HG02840 (cell line): ENCODE results near the gene LMTK2.

Source experiments
- ATAC-seq: cut with Tn5 transposase; IDR thresholded peaks from one replicate; pipeline ENCODE4 v1.9.1; 2021; ENCODE audit warnings: mild to moderate bottlenecking, moderate library complexity, moderate number of reproducible peaks; ENCODE audit not compliant: unreplicated experiment, low FRiP score

LMTK2 gene

DNA sequence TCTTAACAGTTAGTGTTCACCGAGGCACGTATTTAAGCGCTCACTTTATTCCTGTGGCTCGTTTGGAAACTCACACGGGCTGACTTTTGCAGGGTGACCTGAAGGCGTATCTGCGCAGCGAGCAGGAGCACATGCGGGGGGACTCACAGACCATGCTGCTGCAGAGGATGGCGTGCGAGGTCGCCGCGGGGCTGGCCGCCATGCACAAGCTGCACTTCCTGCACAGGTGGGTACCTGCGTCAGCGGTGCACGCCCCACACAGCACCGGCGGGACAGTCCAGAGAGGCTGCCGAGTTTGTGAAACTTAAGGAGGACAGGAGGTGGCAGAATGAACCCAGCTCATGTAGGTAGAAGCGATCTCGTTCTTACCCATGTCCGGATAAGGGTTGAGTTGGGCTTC lies 64.8 kb downstream of the LMTK2 start:
- ATAC-seq: no peak

DNA sequence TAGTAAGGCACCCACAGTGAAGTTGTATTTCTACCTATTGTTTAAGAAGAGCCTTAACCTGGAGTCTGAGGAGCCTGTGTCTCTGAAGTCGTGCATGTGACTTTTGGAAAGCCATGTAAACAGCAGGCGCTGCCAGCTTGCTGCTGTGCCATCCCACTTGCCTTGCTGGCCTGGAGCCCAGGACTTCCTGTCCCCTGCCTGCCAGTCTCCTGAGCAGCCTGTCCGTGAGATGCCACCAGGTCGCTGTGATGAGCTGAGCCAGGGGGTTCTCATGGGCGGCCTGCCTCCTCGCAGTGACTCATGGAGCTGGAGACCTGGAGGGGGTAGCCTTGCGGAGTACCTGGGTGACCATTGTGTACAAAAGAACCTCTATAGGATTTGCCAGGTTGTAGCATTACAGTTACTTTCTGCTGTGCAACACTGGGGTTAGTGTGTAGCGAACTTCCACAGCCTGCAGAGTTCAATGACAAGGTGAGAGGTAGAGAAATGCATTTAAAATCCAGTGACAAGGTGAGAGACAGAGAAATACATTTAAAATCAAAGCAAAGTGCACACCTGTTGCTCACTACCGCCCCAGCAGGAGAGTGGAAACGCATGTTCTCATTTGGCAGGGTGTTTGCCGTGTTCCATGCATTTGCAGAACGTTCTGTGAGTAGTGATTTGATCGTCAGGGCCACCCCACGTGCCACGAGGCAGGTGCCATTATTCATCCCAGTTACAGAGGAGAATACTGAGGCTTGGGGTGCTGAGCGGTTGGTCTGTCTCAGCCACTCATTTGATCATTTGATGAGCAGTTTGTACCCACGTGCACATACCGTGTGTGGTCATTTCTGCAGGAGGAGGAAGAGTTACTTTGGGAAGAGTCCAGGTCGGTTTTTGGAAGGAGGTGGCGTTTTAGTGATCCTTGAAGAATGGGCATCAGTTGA lies 67.9 kb downstream of the LMTK2 start:
- no peak for ATAC-seq

DNA sequence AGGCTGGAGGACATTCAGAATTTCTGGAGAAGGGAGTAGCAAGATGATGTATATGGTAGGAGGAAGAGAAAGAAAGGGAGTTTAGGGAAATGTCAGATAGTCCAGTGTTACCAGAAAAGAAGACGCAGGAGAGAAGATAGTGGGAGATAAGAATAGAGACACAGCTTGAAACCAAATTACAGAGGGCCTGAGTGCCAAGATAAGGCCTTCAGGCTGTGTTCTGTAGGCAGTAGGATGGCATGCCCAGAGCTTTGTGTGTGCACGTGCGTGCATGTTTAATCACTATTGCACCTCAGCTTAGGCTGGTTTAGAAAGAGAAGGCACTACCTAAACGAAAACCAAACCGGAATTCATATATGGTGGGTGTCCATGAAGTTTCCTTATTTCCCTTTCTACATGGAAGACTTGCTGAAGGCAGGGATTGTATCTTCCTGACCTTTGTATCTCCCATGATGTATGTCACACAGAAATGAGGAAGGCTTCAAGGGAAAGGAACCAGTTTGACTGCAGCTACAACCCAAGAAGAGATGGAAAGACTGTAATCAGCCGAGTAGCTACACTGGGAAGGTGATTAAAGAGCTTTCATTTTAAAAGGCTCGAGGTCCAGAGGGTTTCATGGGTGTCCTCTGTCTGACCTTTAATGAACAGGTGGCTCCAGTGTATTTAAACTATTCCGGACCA lies 68.7 kb downstream of the LMTK2 start:
- no peak for ATAC-seq

DNA sequence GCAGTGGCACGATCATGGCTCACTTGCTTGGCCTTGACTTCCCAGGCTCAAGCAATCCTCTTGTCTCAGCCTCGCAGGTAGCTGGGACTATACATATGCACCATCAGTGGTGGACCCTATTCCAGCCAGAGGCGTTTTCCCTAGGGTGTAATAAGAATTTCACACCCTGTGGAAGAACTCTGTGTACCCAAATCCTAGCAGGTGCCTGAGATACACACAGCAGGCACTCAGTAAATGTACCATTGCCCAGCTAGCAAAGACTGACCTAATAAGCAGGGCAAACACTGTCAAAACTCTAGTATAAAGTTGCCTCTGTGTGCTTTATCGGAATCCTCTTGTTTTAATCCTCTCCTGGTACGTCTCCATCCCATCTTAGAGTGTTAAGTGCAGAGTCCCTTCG lies 70.9 kb downstream of the LMTK2 start:
- ATAC-seq: no peak

DNA sequence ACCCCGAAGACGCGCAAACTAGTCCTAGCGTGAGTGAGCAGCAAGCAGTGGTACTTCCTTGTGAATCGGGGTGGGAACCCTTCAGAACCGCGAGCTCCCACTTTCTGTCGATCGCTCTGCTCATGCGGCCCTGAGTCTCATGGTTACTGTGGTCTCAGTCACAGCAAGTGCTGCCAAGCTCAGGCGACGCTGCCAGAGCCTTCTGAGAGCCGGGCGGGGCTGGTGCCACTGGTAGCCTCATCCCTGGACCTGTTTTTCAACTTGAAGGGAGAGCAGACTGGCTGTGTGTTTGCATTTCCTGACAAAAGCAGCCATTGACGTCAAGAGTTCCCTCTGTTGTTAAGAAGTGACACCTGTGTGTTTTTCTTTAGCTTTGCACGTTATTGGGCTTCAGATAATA lies 71.7 kb downstream of the LMTK2 start:
- ATAC-seq: no peak

DNA sequence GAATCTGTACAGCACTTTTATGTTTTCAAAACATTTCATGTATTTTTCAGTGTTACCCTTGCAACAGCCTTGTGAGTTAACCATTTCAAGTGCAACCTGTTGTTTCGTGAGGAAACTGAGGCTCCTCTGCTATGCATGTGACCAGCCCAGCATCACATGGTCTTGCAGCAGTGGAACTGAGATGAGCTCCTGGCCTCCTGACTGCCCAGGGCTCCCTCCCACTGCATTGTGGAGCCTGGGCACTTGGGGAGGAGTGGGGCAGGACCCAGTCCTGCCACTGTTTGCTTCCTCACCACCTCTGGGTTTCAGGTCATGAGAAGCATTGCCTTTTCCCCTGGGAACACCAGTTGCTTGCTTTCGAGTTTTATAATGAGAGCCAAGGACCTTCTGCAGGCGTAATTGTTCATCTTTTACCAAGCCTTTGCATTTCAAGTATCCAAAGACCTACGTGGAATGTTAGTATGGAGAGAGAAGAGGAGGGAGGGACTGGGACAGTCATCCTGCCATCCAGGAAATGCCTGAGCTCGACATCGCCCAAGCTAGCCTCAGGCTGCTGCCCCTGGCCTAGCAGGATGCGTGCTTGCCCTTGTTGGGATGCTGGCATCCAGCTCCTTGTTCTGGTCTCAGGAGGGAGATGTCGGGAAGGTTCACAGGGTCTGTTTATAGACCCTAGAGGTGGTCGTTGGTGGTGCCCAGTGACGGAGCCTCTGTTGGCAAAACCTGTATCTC lies 72.3 kb downstream of the LMTK2 start:
- no peak for ATAC-seq

DNA sequence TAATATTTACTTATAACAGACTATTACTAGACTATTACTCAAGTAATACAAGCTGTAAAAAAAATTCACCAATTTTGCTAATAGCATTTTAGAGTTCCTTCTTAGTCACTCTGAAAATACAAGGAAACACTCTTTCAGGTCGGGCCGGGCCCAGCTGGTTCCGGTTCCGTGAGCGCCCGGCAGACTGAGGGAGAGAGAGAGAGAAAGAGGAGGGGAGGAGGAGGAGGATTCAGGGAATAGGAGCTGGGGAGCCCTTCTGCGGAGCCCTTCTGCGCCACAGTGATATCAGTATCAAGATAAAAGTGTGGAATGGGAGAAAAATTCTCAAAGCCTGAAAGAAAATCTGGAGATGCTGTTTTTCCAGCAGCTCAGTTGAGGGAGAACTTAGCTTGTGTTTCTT lies 74.1 kb downstream of the LMTK2 start:
- no peak for ATAC-seq

DNA sequence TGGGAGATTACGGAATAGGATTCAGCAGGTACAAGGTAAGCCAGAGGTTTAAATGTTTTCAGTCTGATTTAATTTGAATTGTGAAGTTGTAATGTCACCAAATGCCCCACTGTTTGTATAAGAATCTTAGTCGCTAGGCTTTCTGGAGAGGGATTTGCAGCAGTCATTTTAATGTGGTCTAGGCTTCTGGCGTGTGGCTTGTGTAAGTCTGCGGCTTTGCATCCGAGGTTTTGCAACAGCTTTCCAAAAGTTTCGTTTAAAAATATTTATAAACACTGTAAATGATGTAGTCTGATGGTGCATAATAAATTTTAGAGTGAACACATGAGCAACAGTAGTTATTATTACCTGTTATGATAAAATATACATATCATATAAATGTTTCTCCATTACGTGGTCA lies 78.4 kb downstream of the LMTK2 start:
- no peak for ATAC-seq

DNA sequence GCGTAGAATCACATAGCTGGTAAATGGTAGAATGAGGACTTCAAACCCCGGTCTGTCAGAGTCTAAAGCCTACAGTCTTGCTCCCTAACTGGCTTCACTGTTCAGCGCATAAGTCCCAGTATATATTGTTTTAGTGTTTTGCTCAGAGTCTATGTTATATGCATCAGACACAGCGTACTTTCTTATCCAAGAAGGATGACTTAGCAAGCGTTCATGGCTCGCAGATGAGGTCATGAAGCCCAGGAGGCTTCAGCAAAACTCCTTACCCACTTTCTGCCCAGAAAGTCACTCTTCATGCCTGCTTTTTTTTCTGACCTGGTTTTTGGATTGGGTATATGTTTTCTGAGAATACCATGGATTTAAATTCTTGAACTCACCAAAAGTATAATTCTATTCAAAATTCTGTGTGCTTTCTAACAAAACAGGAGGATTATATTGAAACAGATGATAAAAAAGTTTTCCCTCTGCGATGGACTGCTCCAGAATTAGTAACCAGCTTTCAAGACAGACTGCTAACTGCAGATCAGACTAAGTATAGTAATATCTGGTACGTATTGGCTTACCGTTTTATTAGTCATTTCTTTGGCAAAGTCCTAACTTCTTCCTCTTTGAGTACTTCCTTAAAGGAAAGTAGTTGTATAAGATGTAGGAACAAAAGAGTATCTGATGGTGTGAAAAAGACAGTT lies 79.9 kb downstream of the LMTK2 start:
- no peak for ATAC-seq

DNA sequence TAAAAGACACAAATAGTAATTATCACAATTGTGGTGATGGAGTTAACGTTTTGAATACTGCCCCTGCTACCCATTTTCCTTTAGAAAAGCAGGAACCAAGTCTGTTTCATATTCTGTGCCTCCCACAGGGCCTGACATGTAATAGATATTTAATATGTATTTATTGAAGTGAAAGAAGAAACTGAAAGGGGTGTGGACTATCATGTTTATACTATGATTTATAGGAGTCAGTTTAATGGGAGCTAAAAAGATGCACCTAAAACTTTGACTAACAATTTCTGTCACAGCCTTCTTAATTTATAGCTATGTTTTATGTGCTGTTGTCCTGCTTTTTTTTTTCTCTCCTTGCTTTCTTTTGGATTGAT lies 80.5 kb downstream of the LMTK2 start:
- no peak for ATAC-seq

DNA sequence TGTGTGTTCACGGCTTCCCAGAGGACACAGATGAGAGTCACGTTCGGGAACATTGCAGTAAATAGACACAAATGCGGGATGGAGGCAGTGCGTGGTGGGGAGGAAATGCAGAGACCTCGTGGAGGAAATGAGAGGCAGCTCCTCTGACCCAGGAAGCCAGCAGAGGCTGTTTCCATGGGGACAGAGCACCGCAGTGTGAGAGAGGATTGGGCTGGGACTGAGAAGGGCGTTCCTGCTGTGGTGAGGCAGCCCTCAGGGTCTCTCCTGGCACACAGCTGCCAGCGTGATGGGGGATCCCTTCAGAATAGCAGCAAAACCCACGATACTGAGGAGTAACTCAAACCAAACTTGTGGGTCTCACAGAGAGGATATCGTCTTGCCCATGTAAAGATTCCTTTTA lies 82.9 kb downstream of the LMTK2 start:
- no peak for ATAC-seq

DNA sequence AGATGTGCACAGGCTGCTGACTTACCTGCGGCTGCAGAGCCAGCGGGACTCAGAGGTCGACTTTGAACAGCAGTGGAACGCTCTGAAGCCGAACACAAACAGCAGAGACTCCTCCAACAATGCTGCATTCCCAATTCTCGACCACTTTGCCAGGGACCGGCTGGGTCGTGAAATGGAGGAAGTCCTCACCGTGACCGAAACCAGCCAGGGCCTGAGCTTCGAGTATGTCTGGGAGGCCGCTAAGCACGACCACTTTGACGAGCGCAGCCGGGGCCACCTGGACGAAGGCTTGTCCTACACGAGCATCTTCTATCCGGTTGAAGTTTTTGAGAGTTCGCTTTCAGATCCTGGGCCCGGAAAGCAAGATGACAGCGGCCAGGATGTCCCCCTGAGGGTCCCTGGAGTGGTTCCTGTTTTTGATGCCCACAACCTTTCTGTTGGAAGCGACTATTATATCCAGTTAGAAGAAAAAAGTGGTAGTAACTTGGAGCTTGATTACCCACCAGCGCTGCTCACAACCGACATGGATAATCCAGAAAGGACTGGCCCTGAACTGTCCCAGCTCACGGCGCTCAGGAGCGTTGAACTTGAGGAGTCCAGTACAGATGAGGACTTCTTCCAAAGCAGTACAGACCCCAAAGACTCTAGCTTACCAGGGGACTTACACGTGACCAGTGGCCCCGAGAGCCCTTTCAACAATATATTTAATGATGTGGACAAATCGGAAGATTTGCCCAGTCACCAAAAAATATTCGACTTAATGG lies 85.2 kb downstream of the LMTK2 start:
- ATAC-seq: no peak

DNA sequence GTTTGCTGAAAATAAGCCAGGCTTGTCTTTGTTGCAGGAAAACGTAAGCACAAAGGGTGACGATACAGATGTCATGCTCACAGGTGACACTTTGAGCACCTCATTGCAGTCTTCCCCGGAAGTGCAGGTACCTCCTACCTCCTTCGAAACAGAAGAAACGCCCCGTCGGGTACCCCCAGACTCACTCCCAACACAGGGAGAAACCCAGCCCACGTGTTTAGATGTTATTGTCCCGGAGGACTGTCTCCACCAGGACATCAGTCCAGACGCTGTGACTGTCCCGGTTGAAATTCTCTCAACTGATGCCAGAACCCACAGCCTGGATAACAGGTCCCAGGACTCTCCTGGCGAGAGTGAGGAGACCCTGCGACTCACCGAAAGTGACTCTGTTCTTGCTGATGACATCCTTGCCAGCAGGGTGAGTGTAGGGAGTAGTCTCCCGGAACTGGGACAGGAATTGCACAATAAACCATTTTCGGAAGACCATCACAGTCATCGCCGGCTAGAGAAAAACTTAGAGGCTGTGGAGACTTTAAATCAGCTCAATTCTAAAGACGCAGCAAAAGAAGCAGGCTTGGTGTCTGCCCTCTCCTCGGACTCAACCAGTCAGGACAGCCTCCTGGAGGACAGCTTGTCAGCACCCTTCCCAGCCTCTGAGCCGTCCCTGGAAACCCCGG lies 86.3 kb downstream of the LMTK2 start:
- no peak for ATAC-seq

DNA sequence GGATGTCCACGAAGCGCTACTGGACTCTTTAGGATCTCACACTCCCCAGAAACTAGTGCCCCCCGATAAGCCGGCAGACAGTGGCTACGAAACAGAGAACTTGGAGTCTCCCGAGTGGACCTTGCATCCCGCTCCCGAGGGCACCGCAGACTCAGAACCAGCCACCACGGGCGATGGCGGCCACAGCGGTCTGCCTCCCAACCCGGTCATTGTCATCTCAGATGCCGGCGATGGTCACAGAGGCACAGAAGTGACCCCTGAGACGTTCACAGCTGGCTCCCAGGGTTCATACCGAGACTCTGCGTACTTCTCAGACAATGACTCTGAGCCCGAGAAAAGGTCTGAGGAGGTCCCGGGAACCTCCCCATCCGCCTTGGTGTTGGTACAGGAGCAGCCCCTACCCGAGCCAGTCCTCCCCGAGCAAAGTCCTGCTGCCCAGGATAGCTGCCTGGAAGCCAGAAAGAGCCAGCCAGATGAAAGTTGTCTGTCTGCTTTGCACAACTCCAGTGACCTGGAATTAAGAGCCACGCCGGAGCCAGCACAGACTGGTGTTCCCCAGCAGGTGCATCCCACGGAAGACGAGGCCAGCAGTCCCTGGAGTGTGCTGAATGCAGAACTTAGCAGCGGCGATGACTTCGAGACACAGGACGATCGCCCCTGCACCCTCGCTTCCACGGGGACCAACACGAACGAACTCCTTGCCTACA lies 87.0 kb downstream of the LMTK2 start:
- no peak for ATAC-seq

DNA sequence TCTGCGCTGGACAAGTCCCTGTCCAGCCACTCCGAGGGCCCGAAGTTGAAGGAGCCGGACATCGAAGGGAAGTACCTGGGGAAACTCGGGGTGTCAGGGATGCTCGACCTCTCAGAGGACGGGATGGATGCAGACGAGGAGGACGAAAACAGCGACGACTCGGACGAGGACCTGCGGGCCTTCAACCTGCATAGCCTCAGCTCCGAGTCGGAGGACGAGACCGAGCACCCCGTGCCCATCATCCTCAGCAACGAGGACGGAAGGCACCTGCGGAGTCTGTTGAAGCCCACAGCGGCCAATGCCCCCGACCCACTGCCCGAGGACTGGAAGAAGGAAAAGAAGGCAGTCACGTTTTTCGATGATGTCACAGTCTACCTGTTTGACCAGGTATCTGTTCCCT lies 87.5 kb downstream of the LMTK2 start:
- ATAC-seq: no peak

DNA sequence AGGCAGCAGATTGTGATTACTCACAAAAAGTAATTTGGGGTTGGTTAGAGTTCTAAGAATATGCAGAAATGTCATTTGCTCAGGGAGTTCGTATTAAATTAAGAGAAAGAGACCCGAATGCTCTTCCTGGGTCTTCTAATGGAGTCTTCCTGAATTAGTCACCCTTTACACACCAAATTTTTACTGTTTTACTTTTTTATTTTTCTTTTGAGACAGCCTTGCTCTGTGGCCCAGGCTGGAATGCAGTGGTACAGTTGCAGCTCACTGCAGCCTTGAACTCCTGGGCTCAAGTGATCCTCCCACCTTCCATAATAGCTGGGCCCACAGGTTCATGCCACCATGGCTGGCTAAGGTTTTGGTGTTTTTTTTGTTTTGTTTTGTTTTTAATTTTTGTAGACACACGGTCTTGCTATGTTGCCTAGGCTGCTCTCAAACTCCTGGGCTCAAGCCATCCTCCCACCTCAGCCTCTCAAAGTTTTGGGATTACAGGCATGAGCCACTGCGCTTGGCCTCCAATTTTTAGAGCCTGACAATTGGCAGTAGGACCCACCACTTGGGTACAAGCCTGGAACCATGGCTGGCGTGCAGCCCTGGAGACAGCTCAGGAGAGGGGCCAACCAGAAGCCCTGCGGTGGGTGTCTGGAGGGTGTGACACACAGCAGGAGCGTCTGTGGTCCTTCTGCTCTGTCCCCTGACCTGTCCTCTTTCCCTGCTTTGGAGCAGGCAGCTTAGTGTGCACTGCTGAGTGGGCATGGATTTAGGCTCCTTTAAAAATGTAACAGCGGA lies 88.2 kb downstream of the LMTK2 start:
- ATAC-seq: no peak

DNA sequence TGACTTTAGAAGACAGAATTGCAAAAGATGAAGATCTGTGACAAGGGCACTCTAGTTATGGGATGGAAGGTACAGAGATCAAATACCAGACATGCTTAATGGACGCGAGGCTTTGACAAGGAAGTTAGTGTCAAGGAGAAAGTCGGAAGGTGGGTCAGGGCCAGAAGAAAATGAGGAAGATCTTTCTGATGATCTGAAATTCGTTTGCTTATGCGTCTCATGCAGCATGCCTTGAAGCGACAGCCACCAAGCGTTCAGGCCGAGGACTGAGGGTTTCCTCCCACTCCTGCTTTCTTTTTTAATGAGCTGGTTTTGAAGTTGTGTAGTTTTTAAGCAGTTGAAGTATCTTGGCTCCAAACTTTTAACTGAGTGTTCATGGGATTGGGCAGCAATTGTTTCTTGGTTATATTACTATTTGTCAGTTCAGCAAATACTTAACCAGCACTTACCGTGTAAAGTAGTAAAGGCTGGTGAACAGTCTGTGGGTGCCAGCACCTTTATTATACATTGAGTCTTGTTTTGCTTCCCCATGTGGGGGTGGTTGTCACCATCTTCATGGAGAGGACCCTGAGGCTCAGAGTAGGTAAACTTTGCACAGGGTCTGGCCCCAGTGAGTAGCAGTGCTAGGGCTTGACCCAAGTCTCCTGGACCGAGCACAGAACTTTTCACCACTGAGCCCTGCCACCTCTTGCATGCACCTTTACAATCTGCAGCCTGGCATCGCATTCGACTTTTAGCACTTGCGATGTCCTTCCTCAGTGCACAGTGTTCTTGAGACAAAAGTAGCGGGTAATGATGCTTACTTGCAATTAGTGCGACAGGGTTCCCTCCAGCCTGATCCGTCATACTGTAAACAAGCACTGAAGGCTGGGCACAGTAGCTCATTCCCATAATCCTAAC lies 90.3 kb downstream of the LMTK2 start:
- ATAC-seq: no peak
